ENCODE measurements around the gene SLAMF1. TPM values are rescaled to one million over a fixed set of nuclear protein-coding genes. Genes with fewer than 3 reads are reported as not detected.

Gene SLAMF1
- total and polyA plus RNA-seq, 8 donors = 0.16 to 0.47 (median 0.38) TPM; not detected in 1

GRCh38 chr1:160608514-160608913, 38.3 kb downstream of the SLAMF1 start:
- Histone ChIP-seq H3K9me3 (no peaks in the 10 kb centered on the region), H3K36me3 (no peaks in the 10 kb centered on the region), H3K27ac (no peak overlapping the region), H3K27me3 (no peaks in the 10 kb centered on the region), H3K4me1 (no peaks in the 10 kb centered on the region), H3K4me3 (no peak overlapping the region)
- DNase-seq (no peak), ATAC-seq (no peak), FAIRE-seq (no peak)
- intact Hi-C loops (cut with DNase I) = loop anchor here in 2 of 3 donors (5.0 kb wide), 1 partner anchor 181 kb away; no protein-coding TSS in a partner anchor
- WGBS, 2 donors = 47 to 48% methylated on average over 2 of the region's 2 CpGs
- TF ChIP-seq CTCF (IDR thresholded peaks at IDR 0.05) = no peak

DNA sequence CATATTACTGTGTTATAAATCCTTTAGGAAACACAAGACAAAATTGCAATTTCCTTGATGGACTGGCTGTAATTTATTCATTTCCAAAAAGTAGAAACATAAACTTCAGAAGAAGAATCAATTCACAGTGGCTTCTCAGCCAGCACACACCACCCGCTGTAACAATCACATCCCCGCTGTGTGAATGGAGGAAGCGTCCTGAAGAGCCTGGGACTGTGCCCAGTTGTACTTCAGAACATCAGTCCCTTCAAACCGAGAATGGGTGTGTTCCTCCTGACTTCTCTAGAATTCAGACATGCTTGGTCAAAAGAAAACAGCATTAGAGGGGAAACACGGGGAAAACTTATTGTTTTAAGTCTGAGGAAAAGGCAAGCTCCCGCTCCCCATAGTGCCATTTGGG, 38.8 kb downstream of the SLAMF1 start:
- FAIRE-seq (no peak), DNase-seq (no peak), ATAC-seq (no peak)
- H3K27me3 ChIP-seq = no peaks in the 10 kb centered on the region
- intact Hi-C loops (cut with DNase I) = loop anchor here in 2 of 3 donors (5.0 kb wide), 1 partner anchor 181 kb away; no protein-coding TSS in a partner anchor
- 70 to 74% methylated on average over 6 of the region's 6 CpGs for whole genome bisulfite sequencing, 2 donors
- no peaks in the 10 kb centered on the region for H3K9me3 ChIP-seq
- TF ChIP-seq CTCF (IDR thresholded peaks at IDR 0.05) = no peak
- no peaks in the 10 kb centered on the region for H3K36me3 ChIP-seq
- H3K4me3 ChIP-seq = no peak overlapping the region
- no peak overlapping the region for H3K27ac ChIP-seq
- no peaks in the 10 kb centered on the region for H3K4me1 ChIP-seq

GRCh38 chr1:160607672-160608032, 39.2 kb downstream of the SLAMF1 start:
- no peak for FAIRE-seq
- WGBS, 2 donors = 88 to 97% methylated on average over 1 of the region's 1 CpG
- H3K36me3 ChIP-seq = no peaks in the 10 kb centered on the region
- no peaks in the 10 kb centered on the region for H3K27me3 ChIP-seq
- H3K27ac ChIP-seq = no peak overlapping the region
- no peaks in the 10 kb centered on the region for H3K9me3 ChIP-seq
- TF ChIP-seq CTCF (IDR thresholded peaks at IDR 0.05) = no peak
- intact Hi-C loops (cut with DNase I) = loop anchor here in 2 of 3 donors (5.0 kb wide), 1 partner anchor 180 kb away; no protein-coding TSS in a partner anchor
- no peak for ATAC-seq
- no peak overlapping the region for H3K4me3 ChIP-seq
- DNase-seq = no peak
- H3K4me1 ChIP-seq = no peaks in the 10 kb centered on the region

- TF ChIP-seq CTCF (IDR thresholded peaks at IDR 0.05) = peak; percentile 56 to 67 (median 64)
- peak; percentile 91 for FAIRE-seq
- peak in 3 of 6 donors; percentile 39 to 74 (median 51) for DNase-seq
- peak; percentile 92 to 100 (median 98) for ATAC-seq
- no peak overlapping the region for H3K27ac ChIP-seq
- no peaks in the 10 kb centered on the region for H3K36me3 ChIP-seq
- 34% methylated on average over 3 of the region's 3 CpGs for WGBS, 2 donors
- no peaks in the 10 kb centered on the region for H3K27me3 ChIP-seq
- no peaks in the 10 kb centered on the region for H3K9me3 ChIP-seq
- intact Hi-C loops (cut with DNase I) = loop anchor here in 2 of 3 donors (5.0 kb wide), 1 partner anchor 180 kb away; no protein-coding TSS in a partner anchor
- H3K4me1 ChIP-seq = no peaks in the 10 kb centered on the region
- no peak overlapping the region for H3K4me3 ChIP-seq
Observed at GRCh38 chr1:160607011-160607671, 39.7 kb downstream of the SLAMF1 start.

DNA sequence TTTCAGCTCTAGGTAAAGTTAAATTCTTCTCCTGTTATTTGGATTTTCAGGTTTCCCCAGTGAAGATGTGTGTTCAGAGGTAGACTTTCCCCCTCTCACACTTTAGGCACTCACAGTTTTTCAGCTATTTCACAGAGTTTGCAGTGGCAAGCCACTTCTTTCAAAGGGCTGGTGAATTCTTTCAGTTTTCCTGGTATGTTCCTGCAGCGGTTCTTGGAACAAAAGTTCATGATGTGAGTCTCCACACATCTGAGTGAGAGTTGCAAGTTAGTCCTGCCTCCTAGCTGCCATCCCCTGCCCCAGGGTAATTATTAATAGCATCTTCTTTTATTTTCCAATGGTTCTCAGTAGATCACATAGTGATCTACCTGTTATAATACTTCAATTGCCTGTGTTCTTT, 40.2 kb downstream of the SLAMF1 start:
- 25 to 52% methylated on average over 1 of the region's 1 CpG for WGBS, 2 donors
- H3K4me3 ChIP-seq = no peak overlapping the region
- H3K9me3 ChIP-seq = no peaks in the 10 kb centered on the region
- H3K27ac ChIP-seq = no peak overlapping the region
- intact Hi-C loops (cut with DNase I) = loop anchor here in 2 of 3 donors (5.0 kb wide), 1 partner anchor 179 kb away; no protein-coding TSS in a partner anchor
- no peak for TF ChIP-seq CTCF (IDR thresholded peaks at IDR 0.05)
- no peaks in the 10 kb centered on the region for H3K27me3 ChIP-seq
- no peaks in the 10 kb centered on the region for H3K36me3 ChIP-seq
- H3K4me1 ChIP-seq = no peaks in the 10 kb centered on the region
- peak in 3 of 4 donors; percentile 9 to 36 (median 24) for ATAC-seq
- FAIRE-seq = no peak
- no peak for DNase-seq
